ENCODE results near the gene AMFR.
A peak's percentile ranks its signal among the peaks of the same experiment; 100 is the strongest.

Gene AMFR

GRCh38 chr16:56340416-56340815, 84.9 kb downstream of the AMFR start:
- WGBS (ENCODE audit: extremely low coverage, insufficient coverage, insufficient read length): no CpG with 5 or more reads among the region's 23 CpGs

GRCh38 chr16:56339431-56340195, 85.7 kb downstream of the AMFR start:
- no peak overlapping the region for H3K23ac ChIP-seq (ENCODE audit: low read length)
- H2BK120ac ChIP-seq (ENCODE audit: insufficient read depth, low read length, poor library complexity): no peak overlapping the region
- no peak overlapping the region for H2BK12ac ChIP-seq (ENCODE audit: low read length)
- peak overlapping the region; percentile 30 for H3K4me3 ChIP-seq (ENCODE audit: low read depth, low read length)
- no peaks in the 10 kb centered on the region for H3K79me1 ChIP-seq (ENCODE audit: low read length)
- no peak overlapping the region for H3K27ac ChIP-seq (ENCODE audit: low read depth, low read length)
- no peak overlapping the region for H3K4ac ChIP-seq (ENCODE audit: low read depth, low read length)
- H3K18ac ChIP-seq (ENCODE audit: low read length): no peak overlapping the region
- H3K27me3 ChIP-seq (ENCODE audit: insufficient read depth, low read length): no peaks in the 10 kb centered on the region
- H2AFZ ChIP-seq (ENCODE audit: insufficient read depth, low read length, poor library complexity): no peak overlapping the region
- no peaks in the 10 kb centered on the region for H3K36me3 ChIP-seq (ENCODE audit: control insufficient read depth in 1 of 2, insufficient read depth in 2 of 2, low read length in 2 of 2)
- H4K12ac ChIP-seq (ENCODE audit: low read depth, low read length): no peak overlapping the region
- no peaks in the 10 kb centered on the region for H3K79me2 ChIP-seq (ENCODE audit: control insufficient read depth, insufficient read depth, low read length, poor library complexity)
- no peak overlapping the region for H2AK5ac ChIP-seq (ENCODE audit: low read length)
- no CpG with 5 or more reads among the region's 17 CpGs for whole genome bisulfite sequencing (ENCODE audit: extremely low coverage, insufficient coverage, insufficient read length)
- no peak overlapping the region for H3K4me2 ChIP-seq (ENCODE audit: low read length)
- no peak overlapping the region for H4K91ac ChIP-seq (ENCODE audit: low read depth, low read length)
- no peak overlapping the region for H3K14ac ChIP-seq (ENCODE audit: low read length)
- H3K9ac ChIP-seq (ENCODE audit: low read length): no peak overlapping the region
- no peak for DNase-seq
- H3K9me3 ChIP-seq (ENCODE audit: insufficient read depth, low read depth, low read length): no peaks in the 10 kb centered on the region
- H2BK5ac ChIP-seq (ENCODE audit: low read depth, low read length, poor library complexity): no peak overlapping the region
- peaks cover 0 to 3% of the 10 kb centered on the region in 2 experiments for H3K4me1 ChIP-seq (ENCODE audit: control insufficient read depth in 1 of 2, insufficient read depth in 2 of 2, low read length in 2 of 2)
- H4K8ac ChIP-seq (ENCODE audit: low read depth, low read length): no peak overlapping the region

More at GRCh38 chr16:56340416-56340815, 84.9 kb downstream of the AMFR start:
- Histone ChIP-seq H3K79me2 (ENCODE audit: control insufficient read depth, insufficient read depth, low read length, poor library complexity) (no peaks in the 10 kb centered on the region), H3K23ac (ENCODE audit: low read length) (no peak overlapping the region), H3K27ac (ENCODE audit: low read depth, low read length) (no peak overlapping the region), H3K27me3 (ENCODE audit: insufficient read depth, low read length) (no peaks in the 10 kb centered on the region), H3K4me3 (ENCODE audit: low read depth, low read length) (no peak overlapping the region), H2AK5ac (ENCODE audit: low read length) (no peak overlapping the region), H3K18ac (ENCODE audit: low read length) (no peak overlapping the region), H3K79me1 (ENCODE audit: low read length) (no peaks in the 10 kb centered on the region), H2BK12ac (ENCODE audit: low read length) (no peak overlapping the region), H3K4me1 (ENCODE audit: control insufficient read depth in 1 of 2, insufficient read depth in 2 of 2, low read length in 2 of 2) (peaks cover 0 to 5% of the 10 kb centered on the region in 2 experiments), H2BK5ac (ENCODE audit: low read depth, low read length, poor library complexity) (no peak overlapping the region), H3K9ac (ENCODE audit: low read length) (no peak overlapping the region), H4K8ac (ENCODE audit: low read depth, low read length) (no peak overlapping the region), H3K9me3 (ENCODE audit: insufficient read depth, low read depth, low read length) (peaks cover 3% of the 10 kb centered on the region), H2BK120ac (ENCODE audit: insufficient read depth, low read length, poor library complexity) (no peak overlapping the region), H4K12ac (ENCODE audit: low read depth, low read length) (no peak overlapping the region), H3K4ac (ENCODE audit: low read depth, low read length) (no peak overlapping the region), H3K14ac (ENCODE audit: low read length) (no peak overlapping the region), H4K91ac (ENCODE audit: low read depth, low read length) (no peak overlapping the region), H3K4me2 (ENCODE audit: low read length) (no peak overlapping the region), H2AFZ (ENCODE audit: insufficient read depth, low read length, poor library complexity) (no peak overlapping the region), H3K36me3 (ENCODE audit: control insufficient read depth in 1 of 2, insufficient read depth in 2 of 2, low read length in 2 of 2) (no peaks in the 10 kb centered on the region)
- no peak for DNase-seq

- no peak overlapping the region for H4K91ac ChIP-seq (ENCODE audit: low read depth, low read length)
- H2AK5ac ChIP-seq (ENCODE audit: low read length): no peak overlapping the region
- H3K18ac ChIP-seq (ENCODE audit: low read length): no peak overlapping the region
- H3K4ac ChIP-seq (ENCODE audit: low read depth, low read length): no peak overlapping the region
- H3K4me3 ChIP-seq (ENCODE audit: low read depth, low read length): no peak overlapping the region
- no peak overlapping the region for H2BK5ac ChIP-seq (ENCODE audit: low read depth, low read length, poor library complexity)
- no peak overlapping the region for H2BK120ac ChIP-seq (ENCODE audit: insufficient read depth, low read length, poor library complexity)
- no peak overlapping the region for H3K9ac ChIP-seq (ENCODE audit: low read length)
- H3K79me2 ChIP-seq (ENCODE audit: control insufficient read depth, insufficient read depth, low read length, poor library complexity): no peaks in the 10 kb centered on the region
- no peak overlapping the region for H3K27ac ChIP-seq (ENCODE audit: low read depth, low read length)
- H3K79me1 ChIP-seq (ENCODE audit: low read length): no peaks in the 10 kb centered on the region
- peaks cover 0 to 3% of the 10 kb centered on the region in 2 experiments for H3K4me1 ChIP-seq (ENCODE audit: control insufficient read depth in 1 of 2, insufficient read depth in 2 of 2, low read length in 2 of 2)
- H3K27me3 ChIP-seq (ENCODE audit: insufficient read depth, low read length): no peaks in the 10 kb centered on the region
- DNase-seq: no peak
- H3K14ac ChIP-seq (ENCODE audit: low read length): no peak overlapping the region
- no peak overlapping the region for H2BK12ac ChIP-seq (ENCODE audit: low read length)
- no peak overlapping the region for H4K12ac ChIP-seq (ENCODE audit: low read depth, low read length)
- no peak overlapping the region for H3K23ac ChIP-seq (ENCODE audit: low read length)
- no peaks in the 10 kb centered on the region for H3K36me3 ChIP-seq (ENCODE audit: control insufficient read depth in 1 of 2, insufficient read depth in 2 of 2, low read length in 2 of 2)
- H2AFZ ChIP-seq (ENCODE audit: insufficient read depth, low read length, poor library complexity): no peak overlapping the region
- H4K8ac ChIP-seq (ENCODE audit: low read depth, low read length): no peak overlapping the region
- WGBS (ENCODE audit: extremely low coverage, insufficient coverage, insufficient read length): no CpG with 5 or more reads among the region's 17 CpGs
- H3K4me2 ChIP-seq (ENCODE audit: low read length): no peak overlapping the region
- H3K9me3 ChIP-seq (ENCODE audit: insufficient read depth, low read depth, low read length): no peaks in the 10 kb centered on the region
Measured at GRCh38 chr16:56338566-56339318, 86.6 kb downstream of the AMFR start.

- no peak overlapping the region for H3K4me2 ChIP-seq (ENCODE audit: low read length)
- no peak overlapping the region for H3K18ac ChIP-seq (ENCODE audit: low read length)
- H2BK120ac ChIP-seq (ENCODE audit: insufficient read depth, low read length, poor library complexity): no peak overlapping the region
- no peaks in the 10 kb centered on the region for H3K9me3 ChIP-seq (ENCODE audit: insufficient read depth, low read depth, low read length)
- peaks cover 0 to 3% of the 10 kb centered on the region in 2 experiments for H3K4me1 ChIP-seq (ENCODE audit: control insufficient read depth in 1 of 2, insufficient read depth in 2 of 2, low read length in 2 of 2)
- no peak overlapping the region for H2BK5ac ChIP-seq (ENCODE audit: low read depth, low read length, poor library complexity)
- no peak overlapping the region for H3K4me3 ChIP-seq (ENCODE audit: low read depth, low read length)
- H3K4ac ChIP-seq (ENCODE audit: low read depth, low read length): no peak overlapping the region
- no peak overlapping the region for H2AFZ ChIP-seq (ENCODE audit: insufficient read depth, low read length, poor library complexity)
- H4K91ac ChIP-seq (ENCODE audit: low read depth, low read length): no peak overlapping the region
- no peak overlapping the region for H4K8ac ChIP-seq (ENCODE audit: low read depth, low read length)
- no peak overlapping the region for H2AK5ac ChIP-seq (ENCODE audit: low read length)
- no peaks in the 10 kb centered on the region for H3K79me2 ChIP-seq (ENCODE audit: control insufficient read depth, insufficient read depth, low read length, poor library complexity)
- no peak overlapping the region for H4K12ac ChIP-seq (ENCODE audit: low read depth, low read length)
- no peaks in the 10 kb centered on the region for H3K36me3 ChIP-seq (ENCODE audit: control insufficient read depth in 1 of 2, insufficient read depth in 2 of 2, low read length in 2 of 2)
- no peak overlapping the region for H3K23ac ChIP-seq (ENCODE audit: low read length)
- no CpG with 5 or more reads among the region's 11 CpGs for WGBS (ENCODE audit: extremely low coverage, insufficient coverage, insufficient read length)
- no peaks in the 10 kb centered on the region for H3K27me3 ChIP-seq (ENCODE audit: insufficient read depth, low read length)
- no peak overlapping the region for H3K27ac ChIP-seq (ENCODE audit: low read depth, low read length)
- no peak overlapping the region for H3K9ac ChIP-seq (ENCODE audit: low read length)
- H3K79me1 ChIP-seq (ENCODE audit: low read length): no peaks in the 10 kb centered on the region
- no peak overlapping the region for H3K14ac ChIP-seq (ENCODE audit: low read length)
- no peak overlapping the region for H2BK12ac ChIP-seq (ENCODE audit: low read length)
- no peak for DNase-seq
Measured at GRCh38 chr16:56337858-56338325, 87.5 kb downstream of the AMFR start.
